Neural cell (in vitro differentiated cells): ENCODE results near the gene IL17REL. TPM values are rescaled to one million over a fixed set of nuclear protein-coding genes. Genes with fewer than 3 reads are reported as not detected.

Experiments used
- H2AFZ ChIP-seq: fragments of 200-600, 300-800 bp; sonication (generic), shearing (Covaris generic); 2 replicates; pipeline ENCODE4 v1.6.0; 2014; ENCODE audit warnings: low read depth, mild to moderate bottlenecking, antibody characterized with exemption, low read length, moderate library complexity
- H3F3A ChIP-seq: fragments of 200-600 bp; shearing (Covaris generic); 2 replicates; pipeline ENCODE4 v1.6.1; 2016; ENCODE audit warnings: mild to moderate bottlenecking, moderate library complexity, mixed read lengths, antibody characterized with exemption, low read length; ENCODE audit not compliant: insufficient read depth, poor library complexity, severe bottlenecking
- H3K27ac ChIP-seq: fragments of 200-600, 300-800 bp; sonication (generic), shearing (Covaris generic); 2 replicates; pipeline ENCODE4 v1.5.1; 2014; ENCODE audit warnings: mild to moderate bottlenecking, low read length, moderate library complexity
- H3K27me3 ChIP-seq: fragments of 300-800, 200-600 bp; sonication (generic), shearing (Covaris generic); 2 replicates; pipeline ENCODE4 v1.6.0; 2014; ENCODE audit warnings: mild to moderate bottlenecking, low read depth, low read length, moderate library complexity; ENCODE audit not compliant: insufficient read depth
- H3K36me3 ChIP-seq: fragments of 300-800, 200-600 bp; sonication (generic), shearing (Covaris generic); 2 replicates; pipeline ENCODE4 v1.5.1; 2014; ENCODE audit warnings: mild to moderate bottlenecking, antibody characterized with exemption, low read length, moderate library complexity; ENCODE audit not compliant: insufficient read depth
- H3K4me2 ChIP-seq: fragments of 300-800, 200-600 bp; sonication (generic), shearing (Covaris generic); 2 replicates; pipeline ENCODE4 v1.6.0; 2014; ENCODE audit warnings: mild to moderate bottlenecking, low read length
- H3K4me3 ChIP-seq: fragments of 300-800, 200-600 bp; sonication (generic), shearing (Covaris generic); 2 replicates; pipeline ENCODE4 v1.5.1; 2014; ENCODE audit warnings: mild to moderate bottlenecking, low read length, moderate library complexity
- H3K79me2 ChIP-seq: fragments of 200-600 bp; shearing (Covaris generic); replicated peaks from 2 replicates; pipeline ENCODE4 v1.6.0; 2014; ENCODE audit warnings: mild to moderate bottlenecking, low read length, moderate library complexity; ENCODE audit not compliant: insufficient read depth
- H3K9ac ChIP-seq: fragments of 300-800, 200-600 bp; sonication (generic), shearing (Covaris generic); 2 replicates; pipeline ENCODE4 v1.6.1; 2016; ENCODE audit warnings: mild to moderate bottlenecking, low read length, mixed read lengths
- H3K9me2 ChIP-seq: fragments of 200-600 bp; shearing (Covaris generic); 2 replicates; pipeline ENCODE4 v1.6.1; 2016; ENCODE audit warnings: mild to moderate bottlenecking, low read length, mixed read lengths; ENCODE audit not compliant: insufficient read depth
- H3K9me3 ChIP-seq: fragments of 200-600, 300-800 bp; sonication (generic), shearing (Covaris generic); 2 replicates; pipeline ENCODE4 v1.6.1; 2016; ENCODE audit warnings: mild to moderate bottlenecking, mixed run types, low read length, moderate library complexity, mixed read lengths
- H4K20me1 ChIP-seq: fragments of 200-600 bp; shearing (Covaris generic); 2 replicates; pipeline ENCODE4 v1.6.1; 2016; ENCODE audit warnings: mild to moderate bottlenecking, mixed run types; ENCODE audit not compliant: insufficient read depth
- EP300 ChIP-seq: fragments of 450-650 bp; conservative IDR thresholded peaks from 2 replicates; pipeline ENCODE4 v1.6.1; 2014; ENCODE audit warnings: antibody characterized with exemption, mild to moderate bottlenecking, moderate library complexity; ENCODE audit not compliant: poor library complexity, severe bottlenecking
- EZH2 ChIP-seq: fragments of 200-600, 300-800 bp; shearing (Covaris generic), sonication (generic); IDR thresholded peaks from 2 replicates; pipeline ENCODE4 v1.6.1; 2014; ENCODE audit warnings: antibody characterized with exemption, low read length, borderline replicate concordance, mild to moderate bottlenecking; ENCODE audit not compliant: insufficient read depth, poor library complexity, severe bottlenecking
- MXI1 ChIP-seq: fragments of 450-650 bp; conservative IDR thresholded peaks from 2 replicates; pipeline ENCODE4 v1.6.1; 2014; ENCODE audit warnings: antibody characterized with exemption, mild to moderate bottlenecking; ENCODE audit not compliant: poor library complexity, severe bottlenecking
- POLR2AphosphoS5 ChIP-seq: IDR thresholded peaks from 2 replicates; pipeline ENCODE4 v1.6.1; 2012
- RAD21 ChIP-seq: fragments of 450-650 bp; conservative IDR thresholded peaks from 2 replicates; pipeline ENCODE4 v1.6.1; 2014; ENCODE audit warnings: antibody characterized with exemption, mild to moderate bottlenecking, moderate library complexity
- SMC3 ChIP-seq: fragments of 450-650 bp; conservative IDR thresholded peaks from 2 replicates; pipeline ENCODE4 v1.6.1; 2014; ENCODE audit warnings: antibody characterized with exemption, mild to moderate bottlenecking, moderate library complexity; ENCODE audit not compliant: poor library complexity
- TAF1 ChIP-seq: IDR thresholded peaks from 2 replicates; pipeline ENCODE4 v1.6.1; 2012; ENCODE audit warnings: low read depth
- polyA plus RNA-seq: library from polyadenylated mRNA; depleted of rRNA; stranded (reverse); fragments of >200 nt; gene quantifications from 2 replicates; pipeline ENCODE4 v1.2.3, GENCODE V29; 2014
- TF ChIP-seq, protein P1 (sequence below): fragments of 450-650 bp; IDR thresholded peaks from 2 replicates; pipeline ENCODE4 v1.5.1; 2014; ENCODE audit warnings: antibody characterized with exemption, mild to moderate bottlenecking, moderate library complexity; ENCODE audit not compliant: poor library complexity, severe bottlenecking
- TF ChIP-seq, protein P2 (sequence below): IDR thresholded peaks from 2 replicates; pipeline ENCODE4 v1.6.1; 2012; ENCODE audit warnings: borderline replicate concordance

IL17REL gene
- polyA plus RNA-seq, 1 donor from 2014 or later = not detected

DNA sequence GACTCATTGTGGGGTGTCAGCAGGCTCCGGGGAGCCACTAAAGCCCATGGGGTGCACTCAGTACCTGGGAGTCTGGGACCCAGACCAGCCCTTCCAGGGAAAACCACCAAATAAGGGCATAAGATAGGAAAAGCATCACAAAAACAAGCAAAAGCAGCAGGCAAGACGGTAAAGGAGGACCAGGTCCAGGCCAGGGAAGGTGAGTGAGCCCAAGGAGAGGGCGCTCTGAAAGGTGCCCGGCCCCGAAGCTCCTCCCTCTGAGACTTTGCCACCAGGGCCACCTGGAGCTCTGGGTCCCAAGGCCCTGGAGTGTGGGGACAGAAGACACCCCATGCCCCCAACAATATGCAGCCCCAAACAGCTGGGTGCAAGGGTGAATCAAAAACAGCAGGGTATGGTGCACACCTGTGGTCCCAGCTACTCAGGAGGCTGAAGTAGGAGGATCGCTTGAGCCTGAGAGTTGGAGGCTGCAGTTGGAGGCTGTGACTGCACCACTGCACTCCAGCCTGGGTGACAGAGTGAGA lies 5.2 kb upstream of the IL17REL start:
- Histone ChIP-seq H3K27me3 (peaks cover 37% of the 10 kb centered on the region), H3K9me3 (peaks cover 6% of the 10 kb centered on the region), H3K79me2 (no peaks in the 10 kb centered on the region), H3K9me2 (no peaks in the 10 kb centered on the region), H3F3A (no peaks in the 10 kb centered on the region), H3K4me2 (no peak overlapping the region), H4K20me1 (no peaks in the 10 kb centered on the region), H2AFZ (no peak overlapping the region), H3K4me3 (no peak overlapping the region), H3K9ac (no peak overlapping the region), H3K36me3 (no peaks in the 10 kb centered on the region), H3K27ac (no peak overlapping the region)
- no peak for TF ChIP-seq EZH2
- TF ChIP-seq SMC3 = no peak
- no peak for TF ChIP-seq POLR2AphosphoS5
- TF ChIP-seq, protein P1, sequence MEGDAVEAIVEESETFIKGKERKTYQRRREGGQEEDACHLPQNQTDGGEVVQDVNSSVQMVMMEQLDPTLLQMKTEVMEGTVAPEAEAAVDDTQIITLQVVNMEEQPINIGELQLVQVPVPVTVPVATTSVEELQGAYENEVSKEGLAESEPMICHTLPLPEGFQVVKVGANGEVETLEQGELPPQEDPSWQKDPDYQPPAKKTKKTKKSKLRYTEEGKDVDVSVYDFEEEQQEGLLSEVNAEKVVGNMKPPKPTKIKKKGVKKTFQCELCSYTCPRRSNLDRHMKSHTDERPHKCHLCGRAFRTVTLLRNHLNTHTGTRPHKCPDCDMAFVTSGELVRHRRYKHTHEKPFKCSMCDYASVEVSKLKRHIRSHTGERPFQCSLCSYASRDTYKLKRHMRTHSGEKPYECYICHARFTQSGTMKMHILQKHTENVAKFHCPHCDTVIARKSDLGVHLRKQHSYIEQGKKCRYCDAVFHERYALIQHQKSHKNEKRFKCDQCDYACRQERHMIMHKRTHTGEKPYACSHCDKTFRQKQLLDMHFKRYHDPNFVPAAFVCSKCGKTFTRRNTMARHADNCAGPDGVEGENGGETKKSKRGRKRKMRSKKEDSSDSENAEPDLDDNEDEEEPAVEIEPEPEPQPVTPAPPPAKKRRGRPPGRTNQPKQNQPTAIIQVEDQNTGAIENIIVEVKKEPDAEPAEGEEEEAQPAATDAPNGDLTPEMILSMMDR = no peak
- TF ChIP-seq TAF1 = no peak
- TF ChIP-seq, protein P2, sequence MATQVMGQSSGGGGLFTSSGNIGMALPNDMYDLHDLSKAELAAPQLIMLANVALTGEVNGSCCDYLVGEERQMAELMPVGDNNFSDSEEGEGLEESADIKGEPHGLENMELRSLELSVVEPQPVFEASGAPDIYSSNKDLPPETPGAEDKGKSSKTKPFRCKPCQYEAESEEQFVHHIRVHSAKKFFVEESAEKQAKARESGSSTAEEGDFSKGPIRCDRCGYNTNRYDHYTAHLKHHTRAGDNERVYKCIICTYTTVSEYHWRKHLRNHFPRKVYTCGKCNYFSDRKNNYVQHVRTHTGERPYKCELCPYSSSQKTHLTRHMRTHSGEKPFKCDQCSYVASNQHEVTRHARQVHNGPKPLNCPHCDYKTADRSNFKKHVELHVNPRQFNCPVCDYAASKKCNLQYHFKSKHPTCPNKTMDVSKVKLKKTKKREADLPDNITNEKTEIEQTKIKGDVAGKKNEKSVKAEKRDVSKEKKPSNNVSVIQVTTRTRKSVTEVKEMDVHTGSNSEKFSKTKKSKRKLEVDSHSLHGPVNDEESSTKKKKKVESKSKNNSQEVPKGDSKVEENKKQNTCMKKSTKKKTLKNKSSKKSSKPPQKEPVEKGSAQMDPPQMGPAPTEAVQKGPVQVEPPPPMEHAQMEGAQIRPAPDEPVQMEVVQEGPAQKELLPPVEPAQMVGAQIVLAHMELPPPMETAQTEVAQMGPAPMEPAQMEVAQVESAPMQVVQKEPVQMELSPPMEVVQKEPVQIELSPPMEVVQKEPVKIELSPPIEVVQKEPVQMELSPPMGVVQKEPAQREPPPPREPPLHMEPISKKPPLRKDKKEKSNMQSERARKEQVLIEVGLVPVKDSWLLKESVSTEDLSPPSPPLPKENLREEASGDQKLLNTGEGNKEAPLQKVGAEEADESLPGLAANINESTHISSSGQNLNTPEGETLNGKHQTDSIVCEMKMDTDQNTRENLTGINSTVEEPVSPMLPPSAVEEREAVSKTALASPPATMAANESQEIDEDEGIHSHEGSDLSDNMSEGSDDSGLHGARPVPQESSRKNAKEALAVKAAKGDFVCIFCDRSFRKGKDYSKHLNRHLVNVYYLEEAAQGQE = no peak

DNA sequence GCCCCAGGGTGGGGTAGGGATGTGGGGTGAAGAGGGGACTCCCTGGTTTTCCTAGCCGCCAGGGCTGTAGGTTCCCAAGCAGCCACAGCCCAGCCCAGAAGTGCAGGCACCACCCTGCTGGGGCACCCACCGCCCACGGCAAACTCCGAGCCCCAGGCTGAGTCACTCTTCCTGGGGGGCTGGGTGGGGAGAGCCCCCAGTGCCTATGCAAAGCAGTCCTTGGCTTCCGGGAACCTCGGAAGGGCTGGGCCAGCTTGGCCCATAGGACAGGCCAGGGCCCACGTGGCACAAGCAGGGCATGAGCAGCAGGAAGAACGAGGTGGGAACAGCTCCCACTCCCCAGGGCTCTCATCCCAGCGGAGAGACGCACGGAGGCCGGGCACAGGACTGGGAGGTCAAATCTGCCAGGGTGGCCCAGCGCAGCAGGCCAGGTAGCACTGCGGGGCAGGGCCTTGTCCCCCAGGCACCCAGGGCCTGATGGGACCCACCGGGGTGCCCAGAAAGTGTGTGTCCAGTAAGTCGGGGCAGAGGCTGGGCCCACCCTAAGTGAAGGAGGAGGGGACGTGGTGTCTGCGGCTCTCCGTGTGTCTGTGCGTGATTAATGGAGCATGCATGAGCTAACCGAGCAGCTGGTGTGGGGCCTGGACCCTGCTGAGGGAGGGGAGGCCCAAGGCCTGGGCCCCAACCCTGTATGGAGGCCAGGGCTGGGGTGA lies 4.6 kb upstream of the IL17REL start:
- Histone ChIP-seq H3K9me2 (no peaks in the 10 kb centered on the region), H3K36me3 (no peaks in the 10 kb centered on the region), H3K9me3 (peaks cover 6% of the 10 kb centered on the region), H3F3A (no peaks in the 10 kb centered on the region), H3K4me2 (no peak overlapping the region), H3K27ac (no peak overlapping the region), H2AFZ (no peak overlapping the region), H3K27me3 (peaks cover 43% of the 10 kb centered on the region), H3K4me3 (no peak overlapping the region), H4K20me1 (no peaks in the 10 kb centered on the region), H3K9ac (no peak overlapping the region), H3K79me2 (no peaks in the 10 kb centered on the region)
- TF ChIP-seq SMC3 = no peak
- TF ChIP-seq POLR2AphosphoS5 = no peak
- no peak for TF ChIP-seq RAD21
- no peak for TF ChIP-seq EZH2
- TF ChIP-seq, protein P2 = no peak
- no peak for TF ChIP-seq EP300
- TF ChIP-seq, protein P1 = no peak
- no peak for TF ChIP-seq MXI1
- no peak for TF ChIP-seq TAF1
